ENCODE results near the gene CTNNBL1.

GRCh38 chr20:37878835-37879599, 185.2 kb downstream of the CTNNBL1 start:
- TF ChIP-seq CTCF (IDR thresholded peaks at IDR 0.05) (no peak), POLR2A (IDR thresholded peaks at IDR 0.05) (no peak)
